GM18507 (cell line): ENCODE data around the gene MMRN1.
"Not testable (repeated sequence)": the region's sequence is repeated elsewhere in the genome, so short reads cannot be mapped to it uniquely, and the experiment has no call there.

Source experiments
- DNase-seq: peaks from one replicate; pipeline ENCODE4 v3.0.0; 2011; ENCODE audit warnings: low read depth; ENCODE audit not compliant: insufficient read length; ENCODE audit errors: extremely low spot score
- FAIRE-seq: peaks from 2 replicates; lab custom pipeline; 2011; peaks lifted over from hg19 to GRCh38; lab: Jason Lieb, UNC

Gene MMRN1, protein sequence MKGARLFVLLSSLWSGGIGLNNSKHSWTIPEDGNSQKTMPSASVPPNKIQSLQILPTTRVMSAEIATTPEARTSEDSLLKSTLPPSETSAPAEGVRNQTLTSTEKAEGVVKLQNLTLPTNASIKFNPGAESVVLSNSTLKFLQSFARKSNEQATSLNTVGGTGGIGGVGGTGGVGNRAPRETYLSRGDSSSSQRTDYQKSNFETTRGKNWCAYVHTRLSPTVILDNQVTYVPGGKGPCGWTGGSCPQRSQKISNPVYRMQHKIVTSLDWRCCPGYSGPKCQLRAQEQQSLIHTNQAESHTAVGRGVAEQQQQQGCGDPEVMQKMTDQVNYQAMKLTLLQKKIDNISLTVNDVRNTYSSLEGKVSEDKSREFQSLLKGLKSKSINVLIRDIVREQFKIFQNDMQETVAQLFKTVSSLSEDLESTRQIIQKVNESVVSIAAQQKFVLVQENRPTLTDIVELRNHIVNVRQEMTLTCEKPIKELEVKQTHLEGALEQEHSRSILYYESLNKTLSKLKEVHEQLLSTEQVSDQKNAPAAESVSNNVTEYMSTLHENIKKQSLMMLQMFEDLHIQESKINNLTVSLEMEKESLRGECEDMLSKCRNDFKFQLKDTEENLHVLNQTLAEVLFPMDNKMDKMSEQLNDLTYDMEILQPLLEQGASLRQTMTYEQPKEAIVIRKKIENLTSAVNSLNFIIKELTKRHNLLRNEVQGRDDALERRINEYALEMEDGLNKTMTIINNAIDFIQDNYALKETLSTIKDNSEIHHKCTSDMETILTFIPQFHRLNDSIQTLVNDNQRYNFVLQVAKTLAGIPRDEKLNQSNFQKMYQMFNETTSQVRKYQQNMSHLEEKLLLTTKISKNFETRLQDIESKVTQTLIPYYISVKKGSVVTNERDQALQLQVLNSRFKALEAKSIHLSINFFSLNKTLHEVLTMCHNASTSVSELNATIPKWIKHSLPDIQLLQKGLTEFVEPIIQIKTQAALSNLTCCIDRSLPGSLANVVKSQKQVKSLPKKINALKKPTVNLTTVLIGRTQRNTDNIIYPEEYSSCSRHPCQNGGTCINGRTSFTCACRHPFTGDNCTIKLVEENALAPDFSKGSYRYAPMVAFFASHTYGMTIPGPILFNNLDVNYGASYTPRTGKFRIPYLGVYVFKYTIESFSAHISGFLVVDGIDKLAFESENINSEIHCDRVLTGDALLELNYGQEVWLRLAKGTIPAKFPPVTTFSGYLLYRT

DNA sequence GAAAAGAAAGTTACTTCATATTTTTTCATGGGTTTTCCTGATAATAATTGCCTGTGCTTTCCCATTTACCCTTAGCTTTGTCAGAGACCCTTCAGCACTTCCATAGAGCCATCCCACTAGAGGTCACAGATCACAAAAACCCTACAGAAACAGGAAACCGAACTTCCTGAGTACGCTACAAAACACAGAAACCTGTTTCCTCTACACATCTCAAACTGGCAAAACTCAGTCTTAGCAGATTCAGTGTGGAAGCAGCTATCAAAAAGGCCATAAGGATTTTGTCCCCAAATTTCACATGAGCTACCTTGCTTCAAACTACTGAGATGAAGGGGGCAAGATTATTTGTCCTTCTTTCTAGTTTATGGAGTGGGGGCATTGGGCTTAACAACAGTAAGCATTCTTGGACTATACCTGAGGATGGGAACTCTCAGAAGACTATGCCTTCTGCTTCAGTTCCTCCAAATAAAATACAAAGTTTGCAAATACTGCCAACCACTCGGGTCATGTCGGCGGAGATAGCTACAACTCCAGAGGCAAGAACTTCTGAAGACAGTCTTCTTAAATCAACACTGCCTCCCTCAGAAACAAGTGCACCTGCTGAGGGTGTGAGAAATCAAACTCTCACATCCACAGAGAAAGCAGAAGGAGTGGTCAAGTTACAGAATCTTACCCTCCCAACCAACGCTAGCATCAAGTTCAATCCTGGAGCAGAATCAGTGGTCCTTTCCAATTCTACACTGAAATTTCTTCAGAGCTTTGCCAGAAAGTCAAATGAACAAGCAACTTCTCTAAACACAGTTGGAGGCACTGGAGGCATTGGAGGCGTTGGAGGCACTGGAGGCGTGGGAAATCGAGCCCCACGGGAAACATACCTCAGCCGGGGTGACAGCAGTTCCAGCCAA is at the start of gene MMRN1:
TSS of gene MMRN1 (plus strand) at position 206 of the 902 bp plus-strand sequence. CDS start at position 324, 118 bp downstream.
- DNase-seq (no peak), FAIRE-seq (peak; percentile 79)

DNA sequence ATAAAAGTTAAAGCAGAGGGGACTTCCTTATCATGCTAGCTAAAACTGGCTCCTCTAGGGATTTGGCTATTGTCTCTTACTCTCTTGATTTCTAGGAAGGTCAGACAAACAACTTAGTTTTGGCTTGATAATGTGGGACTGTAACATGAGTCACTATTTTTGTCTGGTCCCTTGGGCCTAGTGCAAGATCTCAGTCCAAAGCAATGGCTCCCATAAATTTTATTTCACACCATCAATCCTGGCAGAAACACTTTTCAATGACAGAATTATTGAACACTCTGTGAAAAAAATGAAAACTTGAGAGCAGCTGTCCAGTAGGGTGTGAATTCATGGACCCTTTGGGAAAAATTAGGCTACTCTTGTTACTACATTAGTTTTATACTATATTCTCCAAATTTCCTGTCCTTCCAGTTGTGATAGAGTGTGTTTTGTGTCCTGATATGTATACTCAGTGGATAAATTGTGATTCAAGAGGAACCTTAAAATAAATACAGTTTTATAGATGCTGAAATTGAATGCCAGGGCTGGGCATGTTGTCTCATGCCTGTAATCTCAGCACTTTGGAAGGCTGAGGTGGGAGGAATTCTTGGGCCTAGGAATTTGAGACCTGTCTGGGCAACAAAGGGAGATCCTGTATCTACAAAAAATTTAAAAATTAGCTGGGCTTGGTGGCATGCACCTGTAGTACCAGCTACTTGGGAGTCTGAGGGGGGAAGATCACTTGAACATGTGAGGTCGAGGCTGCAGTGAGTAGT is 46.9 kb upstream of the MMRN1 start:
- no peak for DNase-seq
- FAIRE-seq: no peak

DNA sequence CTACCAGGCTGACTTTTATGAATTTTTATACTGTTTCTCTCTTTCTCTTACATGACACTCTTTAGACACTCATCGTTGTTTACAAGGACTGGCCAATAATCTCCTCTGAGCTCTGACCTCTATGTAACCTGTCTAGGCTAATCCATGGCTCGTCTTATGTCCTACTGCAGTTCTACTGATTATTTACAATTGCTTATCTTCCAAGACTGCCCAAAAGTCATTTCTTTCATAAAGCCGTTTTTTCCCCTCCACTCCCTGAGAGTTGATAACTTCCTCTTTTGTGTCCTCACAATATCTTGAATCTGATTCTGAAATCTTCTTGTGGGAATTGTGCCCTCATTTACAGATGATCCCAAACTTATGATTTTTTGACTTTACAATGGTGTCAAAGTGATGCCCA is 39.4 kb upstream of the MMRN1 start:
- DNase-seq (no peak), FAIRE-seq (no peak)

DNA sequence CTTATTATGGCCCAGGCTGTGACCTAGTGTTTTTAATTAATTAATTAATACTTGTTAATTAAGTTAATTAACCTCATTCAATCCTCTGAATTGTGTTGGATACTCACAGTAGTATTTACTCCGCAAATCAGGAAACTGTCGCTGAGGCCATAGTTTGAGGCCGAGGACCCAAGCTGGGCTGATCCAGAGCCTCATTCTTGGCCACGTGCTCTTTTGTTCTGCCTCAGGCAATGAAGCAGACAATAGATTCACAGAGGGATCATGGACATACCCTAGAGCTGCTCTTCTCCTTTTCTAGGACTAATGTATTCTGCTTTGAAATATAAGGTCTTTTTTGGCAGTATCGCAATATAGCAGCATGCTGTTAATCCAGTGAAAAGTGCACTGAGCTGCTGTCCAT is 33.7 kb upstream of the MMRN1 start:
- DNase-seq: no peak

DNA sequence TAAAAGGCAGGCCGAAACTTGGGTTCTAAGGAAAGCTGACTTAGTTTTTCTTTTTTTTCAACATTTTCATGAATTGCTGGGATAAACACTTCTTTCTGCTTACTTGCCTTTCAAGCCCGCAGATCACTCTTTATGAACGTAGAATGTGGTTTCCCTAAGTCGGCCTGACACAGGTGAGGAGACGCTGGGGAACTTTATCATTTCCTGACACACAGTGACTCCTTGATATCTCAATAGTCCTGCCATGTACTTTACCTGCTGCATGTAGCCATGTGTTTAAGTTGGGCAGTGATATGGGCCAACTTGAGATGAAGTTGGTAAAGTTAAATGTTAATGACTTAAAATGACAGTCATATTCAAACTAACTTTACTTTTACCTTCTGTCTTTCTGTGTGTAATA is 31.1 kb upstream of the MMRN1 start:
- no peak for DNase-seq
- no peak for FAIRE-seq

More for the DNA sequence above, 33.7 kb upstream of the MMRN1 start:
- FAIRE-seq: no peak

DNA sequence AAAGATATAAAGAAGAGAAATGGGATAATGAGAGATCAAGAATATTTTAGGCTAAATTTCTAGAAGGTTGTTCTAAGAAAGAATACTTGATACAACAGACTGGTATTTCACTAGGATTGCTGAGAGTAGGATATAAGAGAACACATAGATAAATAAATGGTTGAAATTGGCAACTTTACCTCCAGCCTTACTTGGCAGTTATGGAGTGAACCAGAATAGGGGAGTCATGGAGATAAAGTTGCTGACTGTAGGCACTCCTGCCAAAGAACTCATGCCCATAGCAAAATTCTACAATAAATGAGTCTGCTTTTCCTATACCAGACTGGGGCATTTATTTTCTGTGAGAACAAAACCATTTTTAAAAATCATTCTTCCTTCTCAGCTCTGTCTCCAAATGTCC is 26.4 kb upstream of the MMRN1 start:
- no peak for FAIRE-seq

DNA sequence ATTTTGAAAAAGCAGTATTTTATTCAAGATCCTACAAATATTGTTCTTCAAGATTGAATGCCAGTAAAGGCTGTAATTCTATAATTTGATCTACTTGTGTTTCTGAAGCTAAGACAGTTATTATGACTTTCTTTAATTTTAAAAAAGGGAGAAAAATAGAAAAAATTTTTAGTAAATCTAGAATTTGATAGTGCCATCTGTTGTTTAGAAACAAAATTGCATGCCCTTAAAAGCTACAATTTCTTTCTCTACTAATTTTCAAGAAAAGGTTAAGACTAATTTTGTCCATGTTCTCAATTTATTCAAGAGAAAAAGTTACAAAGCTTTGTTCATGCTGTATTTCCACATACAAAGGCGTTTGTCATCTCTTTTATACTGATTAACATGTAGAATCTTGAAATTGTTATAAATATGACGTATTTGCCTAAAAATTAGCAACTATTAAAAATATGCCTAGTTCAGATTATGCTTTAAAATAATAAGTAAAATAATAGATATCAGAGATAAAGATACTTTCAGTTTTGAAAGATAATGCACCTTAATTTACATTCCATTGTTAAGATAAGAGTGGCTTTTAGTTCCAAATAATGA is 25.6 kb upstream of the MMRN1 start:
- no peak for FAIRE-seq
- no peak for DNase-seq

More for the DNA sequence above, 26.4 kb upstream of the MMRN1 start:
- DNase-seq: no peak

DNA sequence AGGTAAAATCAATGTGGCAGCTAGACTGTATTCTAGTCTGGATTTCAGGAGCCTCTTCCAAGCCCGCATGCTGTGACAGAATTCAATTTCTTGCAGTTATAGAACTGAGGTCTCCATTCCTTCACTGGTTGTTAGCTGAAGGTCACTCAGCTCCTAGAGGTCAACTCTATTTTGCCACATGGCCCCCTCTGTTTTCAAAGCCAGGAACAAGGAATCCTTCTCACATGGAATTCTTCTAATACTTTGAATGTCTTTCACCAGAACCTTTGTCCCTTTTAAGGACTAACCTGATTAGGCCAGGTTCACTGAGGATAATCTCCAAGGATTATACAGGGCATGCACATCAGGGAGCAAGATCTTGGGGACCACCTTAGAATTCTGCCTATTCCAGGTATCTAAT is 23.4 kb upstream of the MMRN1 start:
- DNase-seq (no peak), FAIRE-seq (no peak)

DNA sequence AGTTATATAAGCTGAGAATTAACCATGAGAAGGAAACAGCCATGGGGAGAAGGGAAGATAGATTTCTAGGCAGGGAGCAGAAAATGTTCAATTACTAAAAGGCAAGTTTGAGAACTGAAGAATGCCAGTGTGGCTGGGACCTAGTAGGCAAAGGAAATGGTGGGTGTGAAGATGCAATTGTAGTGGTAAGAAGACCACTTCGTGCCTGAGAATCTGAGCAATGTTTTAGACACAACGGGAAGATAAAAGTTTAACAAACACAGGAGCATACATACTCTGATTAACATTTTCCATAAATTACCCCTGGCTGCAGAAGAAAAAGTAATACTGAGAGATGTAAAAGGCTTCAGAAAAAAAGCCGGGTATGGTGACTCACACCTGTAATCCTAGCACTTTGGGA is 18.1 kb upstream of the MMRN1 start:
- DNase-seq: no peak
- no peak for FAIRE-seq

DNA sequence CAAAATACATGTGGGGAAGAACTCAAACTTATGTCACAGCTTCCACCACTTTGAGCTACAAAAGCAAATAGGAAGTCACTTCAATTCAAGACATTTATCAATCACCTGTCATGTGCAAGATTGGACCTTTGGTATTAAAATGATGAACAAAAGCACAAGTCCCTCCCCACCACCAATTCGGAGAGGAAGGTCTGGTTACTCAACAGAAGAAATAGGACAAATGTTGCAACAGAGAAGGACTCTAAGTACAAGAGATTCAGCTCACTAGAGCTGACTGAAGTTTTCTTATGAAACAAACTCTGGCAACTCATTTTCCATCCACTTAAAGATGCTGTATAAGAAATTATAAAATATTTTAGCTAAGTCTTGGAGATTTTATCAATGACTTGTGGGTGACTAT is 16.0 kb upstream of the MMRN1 start:
- DNase-seq: no peak

DNA sequence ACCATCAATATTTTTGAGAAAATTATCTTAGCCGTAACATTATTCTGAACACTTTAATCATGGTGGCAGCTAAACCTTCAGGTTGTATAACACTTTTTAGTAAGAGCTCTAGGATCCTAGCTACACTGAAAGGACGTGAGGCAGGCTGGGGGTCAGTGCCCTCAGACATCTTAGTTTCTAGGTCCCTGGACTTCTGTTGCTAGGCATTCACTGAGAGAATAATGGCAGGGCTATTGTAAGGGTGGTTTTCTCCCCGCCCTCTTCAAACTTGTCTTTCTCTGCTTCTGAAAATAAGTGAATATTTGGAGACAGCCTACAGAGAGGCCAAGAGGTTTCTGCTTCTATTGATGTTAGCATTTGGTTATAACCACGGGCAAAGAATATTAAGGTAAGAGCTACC is 15.4 kb upstream of the MMRN1 start:
- FAIRE-seq (no peak), DNase-seq (no peak)

More for the DNA sequence above, 16.0 kb upstream of the MMRN1 start:
- FAIRE-seq: no peak

DNA sequence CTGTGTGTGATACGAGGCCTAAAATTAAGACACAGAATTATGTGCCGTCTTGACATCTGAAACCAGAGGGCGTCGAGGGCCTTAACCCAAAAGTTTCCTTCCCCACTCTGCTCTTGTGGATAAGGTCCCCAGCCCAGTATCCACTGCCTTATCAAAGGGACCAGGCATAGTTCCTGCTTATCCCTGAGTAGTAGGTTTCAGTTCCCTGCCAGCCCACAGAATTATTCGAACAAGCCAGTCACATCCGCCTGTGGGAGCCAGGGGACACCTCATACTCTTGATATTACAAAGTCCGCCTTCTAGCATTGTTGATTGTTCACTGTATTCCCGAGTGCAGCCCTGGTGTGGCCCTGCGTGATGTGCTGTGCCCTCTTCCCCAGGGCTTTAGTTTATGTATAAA is 5.4 kb upstream of the MMRN1 start:
- DNase-seq: no peak
- no peak for FAIRE-seq

DNA sequence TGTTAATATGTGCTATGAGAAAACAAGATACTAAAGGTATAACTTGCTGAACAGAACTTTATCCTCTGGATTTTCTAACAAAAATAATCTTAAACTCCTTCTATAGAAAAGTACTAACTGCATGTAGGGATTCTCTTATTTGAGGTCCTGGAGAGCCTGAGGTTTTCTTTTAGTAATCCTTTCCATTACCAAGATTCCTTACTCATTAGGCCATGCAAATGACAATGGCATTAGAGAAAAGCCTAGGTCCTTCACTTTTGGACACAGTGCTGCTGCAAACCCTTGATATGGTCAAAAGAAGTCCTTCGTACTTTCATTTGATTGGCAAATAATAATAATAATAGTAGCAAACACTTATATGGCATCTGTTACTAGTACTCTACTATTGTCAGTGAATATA is 3.2 kb downstream of the MMRN1 start:
- FAIRE-seq: no peak

DNA sequence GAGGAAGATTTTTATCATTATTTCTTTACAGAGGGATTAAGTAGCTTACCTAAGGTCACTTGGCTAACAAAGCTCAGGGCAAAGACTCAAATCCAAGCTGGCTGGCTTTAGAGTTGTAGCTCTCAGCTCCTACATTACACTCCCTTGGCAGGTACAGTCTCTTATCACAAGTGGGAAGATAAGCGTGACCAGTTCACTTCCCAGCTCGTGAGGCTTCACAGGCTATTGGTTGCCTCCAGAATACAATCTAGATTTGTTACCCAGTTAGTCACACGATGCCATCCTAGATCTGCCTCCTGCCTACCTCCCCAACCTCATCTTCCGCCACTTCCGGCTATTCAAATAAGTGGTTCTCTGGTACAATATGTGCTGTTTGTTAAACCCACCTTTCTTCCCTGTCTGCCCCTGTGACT is 3.7 kb downstream of the MMRN1 start:
- DNase-seq: no peak
- peak; percentile 79 for FAIRE-seq

More for the DNA sequence above, 3.2 kb downstream of the MMRN1 start:
- DNase-seq: no peak

DNA sequence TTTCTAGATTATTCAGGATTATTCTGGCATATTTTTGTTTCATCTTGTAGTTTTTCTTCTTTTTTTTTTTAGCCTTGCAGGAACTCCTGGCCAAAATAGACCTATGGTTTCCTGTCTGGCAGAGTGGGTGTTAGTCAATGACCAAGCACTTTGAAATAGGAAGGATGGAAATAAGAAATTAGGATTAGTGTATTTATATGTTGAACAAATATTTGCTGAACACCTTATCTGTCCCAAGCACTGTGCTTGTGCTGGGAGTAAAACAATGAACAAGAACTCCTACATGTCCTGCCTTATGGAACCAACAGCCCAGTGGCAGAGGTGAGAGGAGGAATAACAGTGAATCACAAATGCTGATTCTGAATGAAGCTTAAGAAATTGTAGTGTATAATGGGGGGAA is 4.5 kb downstream of the MMRN1 start:
- FAIRE-seq: no peak
- no peak for DNase-seq

DNA sequence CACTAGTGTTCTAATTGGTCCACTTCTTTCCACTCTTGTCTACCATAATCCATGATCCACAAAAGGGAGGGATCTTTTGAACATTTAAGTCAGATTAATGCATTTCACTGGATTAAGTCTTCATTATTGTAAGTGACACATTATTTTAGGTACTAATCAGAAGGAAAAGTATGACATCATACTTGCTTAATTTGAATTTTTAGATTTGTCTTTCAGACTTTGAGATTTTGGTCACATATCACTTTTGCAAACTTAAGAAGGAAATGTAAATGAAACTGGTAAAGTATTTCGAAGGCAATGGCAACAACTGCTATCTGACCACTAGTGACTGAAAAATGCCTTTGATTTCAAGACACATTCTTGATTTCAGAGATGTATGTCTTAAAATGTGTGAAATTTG is 5.2 kb downstream of the MMRN1 start:
- no peak for FAIRE-seq
- DNase-seq: no peak

DNA sequence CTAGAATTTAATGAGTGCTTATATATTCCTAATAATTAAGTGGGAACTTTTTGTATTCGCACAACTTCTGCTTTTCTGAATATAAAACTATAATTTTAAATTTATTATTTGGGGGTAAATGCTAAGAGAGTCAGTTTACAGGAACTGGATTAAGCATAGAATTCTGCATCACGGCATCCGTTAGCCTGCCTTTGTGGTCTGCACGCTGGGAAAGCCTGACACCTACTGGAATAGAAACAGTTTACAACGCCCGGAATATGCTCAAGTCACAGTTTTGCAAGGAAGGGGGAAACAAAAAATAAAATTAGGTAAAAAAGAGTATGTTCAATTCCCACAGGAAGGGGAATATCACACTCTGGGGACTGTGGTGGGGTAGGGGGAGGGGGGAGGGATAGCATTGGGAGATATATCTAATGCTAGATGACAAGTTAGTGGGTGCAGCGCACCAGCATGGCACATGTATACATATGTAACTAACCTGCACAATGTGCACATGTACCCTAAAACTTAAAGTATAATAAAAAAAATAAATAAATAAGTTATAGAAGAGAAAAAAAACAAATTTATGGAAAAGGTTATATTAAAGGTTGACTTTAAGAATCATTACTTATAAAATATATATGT is 7.3 kb downstream of the MMRN1 start:
- FAIRE-seq: peak; percentile 70
- not testable (repeated sequence) for DNase-seq
